ES-I3 (cell line): ENCODE data around the gene ADM.

Source experiments
- H3K36me3 ChIP-seq: 2 replicates; pipeline ENCODE4 v1.6.1; 2013; ENCODE audit warnings: mild to moderate bottlenecking, low read length, control low read depth, moderate library complexity; ENCODE audit not compliant: insufficient read depth
- H3K4me1 ChIP-seq: 2 replicates; pipeline ENCODE4 v1.6.1; 2013; ENCODE audit warnings: mild to moderate bottlenecking, control low read depth, low read length; ENCODE audit not compliant: insufficient read depth
- H3K9ac ChIP-seq: 2 replicates; pipeline ENCODE4 v1.6.1; 2013; ENCODE audit warnings: low read depth, mild to moderate bottlenecking, low read length, moderate library complexity
- H3K9me3 ChIP-seq: 2 replicates; pipeline ENCODE4 v1.6.1; 2013; ENCODE audit warnings: mild to moderate bottlenecking, low read length, moderate library complexity; ENCODE audit not compliant: control insufficient read depth, insufficient read depth

The ADM gene

GRCh38 chr11:10311802-10312201 is 6.9 kb downstream of the ADM start:
- Histone ChIP-seq H3K36me3 (no peaks in the 10 kb centered on the region), H3K4me1 (peaks cover 29% of the 10 kb centered on the region), H3K9ac (no peak overlapping the region), H3K9me3 (no peaks in the 10 kb centered on the region; the same call in 1 of the 2 replicates)

GRCh38 chr11:10314199-10315072 is 9.6 kb downstream of the ADM start:
- no peaks in the 10 kb centered on the region for H3K36me3 ChIP-seq
- peaks cover 34% of the 10 kb centered on the region for H3K4me1 ChIP-seq

GRCh38 chr11:10315083-10315482 is 10.2 kb downstream of the ADM start:
- Histone ChIP-seq H3K9me3 (no peaks in the 10 kb centered on the region; the same call in 1 of the 2 replicates), H3K9ac (no peak overlapping the region), H3K36me3 (no peaks in the 10 kb centered on the region), H3K4me1 (peaks cover 27% of the 10 kb centered on the region)

More at GRCh38 chr11:10314199-10315072, 9.6 kb downstream of the ADM start:
- Histone ChIP-seq H3K9me3 (no peaks in the 10 kb centered on the region; the same call in 1 of the 2 replicates), H3K9ac (no peak overlapping the region)

GRCh38 chr11:10317151-10317755 is 12.4 kb downstream of the ADM start:
- Histone ChIP-seq H3K4me1 (peaks cover 25% of the 10 kb centered on the region), H3K9me3 (no peaks in the 10 kb centered on the region; the same call in 1 of the 2 replicates), H3K9ac (no peak overlapping the region), H3K36me3 (no peaks in the 10 kb centered on the region)

GRCh38 chr11:10317776-10318526 is 13.1 kb downstream of the ADM start:
- H3K9me3 ChIP-seq = no peaks in the 10 kb centered on the region
- H3K36me3 ChIP-seq = no peaks in the 10 kb centered on the region
- H3K9ac ChIP-seq = no peak overlapping the region
- peaks cover 31% of the 10 kb centered on the region for H3K4me1 ChIP-seq

GRCh38 chr11:10318527-10318802 is 13.6 kb downstream of the ADM start:
- Histone ChIP-seq H3K4me1 (peaks cover 35% of the 10 kb centered on the region), H3K9me3 (no peaks in the 10 kb centered on the region), H3K9ac (no peak overlapping the region), H3K36me3 (no peaks in the 10 kb centered on the region)

- no peaks in the 10 kb centered on the region for H3K36me3 ChIP-seq
- H3K4me1 ChIP-seq = peaks cover 38% of the 10 kb centered on the region
- no peak overlapping the region for H3K9ac ChIP-seq
- no peaks in the 10 kb centered on the region for H3K9me3 ChIP-seq
Measured at GRCh38 chr11:10319702-10320558, 15.1 kb downstream of the ADM start.

GRCh38 chr11:10320736-10321465 is 16.0 kb downstream of the ADM start:
- Histone ChIP-seq H3K9ac (no peak overlapping the region), H3K4me1 (peaks cover 38% of the 10 kb centered on the region), H3K36me3 (no peaks in the 10 kb centered on the region), H3K9me3 (no peaks in the 10 kb centered on the region)

GRCh38 chr11:10322401-10322800 is 17.5 kb downstream of the ADM start:
- Histone ChIP-seq H3K4me1 (peaks cover 30% of the 10 kb centered on the region), H3K9me3 (no peaks in the 10 kb centered on the region), H3K36me3 (no peaks in the 10 kb centered on the region), H3K9ac (no peak overlapping the region)

GRCh38 chr11:10322830-10323792 is 18.2 kb downstream of the ADM start:
- Histone ChIP-seq H3K9ac (no peak overlapping the region), H3K36me3 (no peaks in the 10 kb centered on the region), H3K4me1 (peaks cover 23% of the 10 kb centered on the region), H3K9me3 (no peaks in the 10 kb centered on the region)

GRCh38 chr11:10323793-10324170 is 18.9 kb downstream of the ADM start:
- Histone ChIP-seq H3K36me3 (no peaks in the 10 kb centered on the region), H3K9me3 (no peaks in the 10 kb centered on the region), H3K4me1 (peaks cover 19% of the 10 kb centered on the region), H3K9ac (no peak overlapping the region)

- no peak overlapping the region for H3K9ac ChIP-seq
- no peaks in the 10 kb centered on the region for H3K36me3 ChIP-seq
- H3K4me1 ChIP-seq = peaks cover 19% of the 10 kb centered on the region
Measured at GRCh38 chr11:10324474-10324873, 19.6 kb downstream of the ADM start.

More at GRCh38 chr11:10324474-10324873, 19.6 kb downstream of the ADM start:
- H3K9me3 ChIP-seq = no peaks in the 10 kb centered on the region
